HG03196 (cell line): ENCODE measurements around the gene PCK1.

Experiments used
- ATAC-seq: cut with Tn5 transposase; IDR thresholded peaks from one replicate; pipeline ENCODE4 v1.9.1; 2021; ENCODE audit not compliant: unreplicated experiment

PCK1 gene

GRCh38 chr20:57576002-57576401, 15.1 kb downstream of the PCK1 start:
- ATAC-seq, result no peak

- no peak for ATAC-seq
Measured at GRCh38 chr20:57576617-57577550, 16.0 kb downstream of the PCK1 start.

DNA sequence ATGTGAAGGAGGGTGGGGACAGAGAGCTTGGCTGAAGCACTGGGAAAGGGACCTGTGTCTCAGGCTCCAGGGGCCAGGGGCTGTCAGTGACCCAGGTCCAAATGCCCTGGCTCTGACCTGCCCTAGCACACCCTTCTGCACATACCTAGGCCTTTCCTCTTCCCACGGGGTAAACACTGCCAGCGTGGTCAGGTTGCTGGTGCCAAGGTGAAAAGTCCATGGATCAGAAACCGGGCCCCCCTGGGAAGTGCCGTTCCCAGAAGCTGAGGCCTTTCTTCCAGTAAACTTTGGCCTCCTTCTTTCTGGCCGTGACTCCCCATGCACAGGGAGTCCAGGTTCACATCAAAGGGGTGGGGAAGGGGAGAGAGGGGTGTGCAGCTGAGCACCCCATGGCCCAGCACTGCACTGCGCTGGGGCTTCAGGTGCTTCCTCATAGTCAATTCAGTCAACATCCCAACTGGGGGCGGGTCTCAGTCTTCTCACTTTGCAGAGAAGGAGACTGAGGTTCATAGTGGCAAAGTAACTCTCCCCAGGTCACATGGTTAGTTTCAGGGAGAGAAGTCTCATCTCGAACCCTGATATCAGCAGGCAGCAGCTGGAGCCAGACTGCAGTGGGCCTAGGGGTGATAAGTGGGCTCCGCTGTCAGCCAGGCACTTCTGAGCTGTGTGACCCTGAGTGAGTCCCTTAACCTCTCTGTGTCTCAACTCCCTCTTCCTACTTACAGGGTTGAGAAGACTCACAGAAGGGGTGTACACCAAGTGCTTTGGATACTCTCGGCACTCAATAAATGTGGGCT, 17.0 kb downstream of the PCK1 start:
- no peak for ATAC-seq

DNA sequence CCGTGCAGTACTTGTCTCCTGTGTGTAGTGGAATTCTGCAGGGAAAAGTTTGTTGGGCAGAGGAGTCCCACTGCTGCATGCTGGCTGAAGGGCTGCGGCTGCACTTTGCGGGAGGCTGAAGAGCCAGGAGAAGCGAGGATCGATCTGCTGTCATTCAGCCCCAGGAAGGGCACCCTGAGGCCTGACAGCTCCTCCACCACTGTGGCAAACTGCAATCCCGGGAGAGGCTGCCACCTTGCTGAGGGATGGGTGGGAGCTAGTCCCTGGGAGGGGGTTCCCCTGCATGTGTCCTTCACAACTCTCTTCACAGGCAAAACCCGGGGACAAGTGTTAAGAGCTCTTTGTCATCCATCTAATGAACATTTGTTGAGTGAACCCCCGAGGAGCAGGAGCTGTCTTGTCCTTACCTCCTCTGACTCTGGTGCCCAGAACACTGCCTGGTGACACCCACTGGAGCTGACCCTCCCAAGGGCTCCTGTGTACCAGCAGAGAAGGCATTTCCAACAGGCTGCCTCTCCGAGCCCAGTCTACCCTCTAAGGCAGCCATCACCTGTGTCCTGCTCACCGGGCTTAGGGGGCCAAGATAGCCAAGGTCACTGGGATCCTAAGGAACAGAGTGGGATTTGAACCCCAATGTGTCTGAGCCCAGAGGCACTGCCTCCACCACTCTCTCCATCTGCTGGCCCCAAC, 17.7 kb downstream of the PCK1 start:
- no peak for ATAC-seq

- no peak for ATAC-seq
Measured at GRCh38 chr20:57579331-57579897, 18.5 kb downstream of the PCK1 start.

- ATAC-seq, result no peak
Measured at GRCh38 chr20:57579898-57580447, 19.1 kb downstream of the PCK1 start.

DNA sequence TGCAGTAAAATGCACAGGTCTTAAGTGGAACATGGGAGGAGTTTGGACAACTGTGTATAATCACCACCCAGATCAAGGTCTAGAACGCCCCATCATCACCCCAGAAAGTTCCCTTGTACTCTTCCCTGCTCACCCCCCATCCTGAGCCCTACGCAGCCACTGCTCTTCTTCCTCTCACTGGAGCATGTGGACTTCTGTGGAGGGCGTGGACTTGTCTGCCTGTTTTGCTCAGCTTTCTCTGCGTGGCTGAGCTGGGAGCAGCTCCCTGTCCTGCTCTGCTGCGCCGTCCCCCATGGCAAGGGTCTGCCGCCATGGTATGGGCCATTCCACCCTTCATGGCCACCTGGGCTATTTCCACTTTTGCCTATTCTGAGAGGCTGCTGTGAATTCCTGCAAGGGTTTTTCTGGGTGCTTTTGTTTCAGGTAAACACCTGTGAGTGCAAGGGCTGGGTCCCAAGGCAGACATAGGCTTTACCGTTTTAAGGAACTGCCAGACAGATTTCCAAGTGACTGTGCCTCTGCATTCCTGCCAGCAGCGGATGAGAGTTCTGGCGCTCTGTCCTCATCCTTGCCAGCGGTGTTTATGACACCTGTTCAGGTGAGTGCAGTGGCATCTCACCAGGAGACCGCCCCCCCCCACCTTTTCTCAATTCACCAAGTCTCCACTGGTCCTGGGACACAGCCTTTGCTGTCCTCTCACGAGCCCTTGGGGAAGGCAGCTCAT, 19.7 kb downstream of the PCK1 start:
- no peak for ATAC-seq

GRCh38 chr20:57581202-57582028, 20.5 kb downstream of the PCK1 start:
- ATAC-seq, result no peak

DNA sequence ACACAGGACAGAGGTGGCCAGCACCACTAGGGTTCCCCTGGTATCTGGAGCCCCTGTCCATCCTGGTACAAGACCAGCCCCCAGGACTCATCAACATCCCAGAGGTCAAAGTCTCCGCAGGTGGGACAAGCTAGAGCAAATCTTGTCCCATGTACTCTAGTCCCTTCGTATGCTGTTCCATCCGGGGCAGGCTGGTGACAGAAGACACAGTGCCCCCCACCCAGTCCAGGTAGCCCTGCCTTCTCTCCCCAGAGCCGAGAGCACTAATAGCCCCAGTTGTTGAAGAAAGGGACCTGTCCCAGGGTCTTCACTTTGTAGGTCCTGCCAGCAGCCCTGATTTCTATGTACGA, 21.1 kb downstream of the PCK1 start:
- ATAC-seq, result no peak

- no peak for ATAC-seq
Measured at GRCh38 chr20:57582432-57583288, 21.8 kb downstream of the PCK1 start.

DNA sequence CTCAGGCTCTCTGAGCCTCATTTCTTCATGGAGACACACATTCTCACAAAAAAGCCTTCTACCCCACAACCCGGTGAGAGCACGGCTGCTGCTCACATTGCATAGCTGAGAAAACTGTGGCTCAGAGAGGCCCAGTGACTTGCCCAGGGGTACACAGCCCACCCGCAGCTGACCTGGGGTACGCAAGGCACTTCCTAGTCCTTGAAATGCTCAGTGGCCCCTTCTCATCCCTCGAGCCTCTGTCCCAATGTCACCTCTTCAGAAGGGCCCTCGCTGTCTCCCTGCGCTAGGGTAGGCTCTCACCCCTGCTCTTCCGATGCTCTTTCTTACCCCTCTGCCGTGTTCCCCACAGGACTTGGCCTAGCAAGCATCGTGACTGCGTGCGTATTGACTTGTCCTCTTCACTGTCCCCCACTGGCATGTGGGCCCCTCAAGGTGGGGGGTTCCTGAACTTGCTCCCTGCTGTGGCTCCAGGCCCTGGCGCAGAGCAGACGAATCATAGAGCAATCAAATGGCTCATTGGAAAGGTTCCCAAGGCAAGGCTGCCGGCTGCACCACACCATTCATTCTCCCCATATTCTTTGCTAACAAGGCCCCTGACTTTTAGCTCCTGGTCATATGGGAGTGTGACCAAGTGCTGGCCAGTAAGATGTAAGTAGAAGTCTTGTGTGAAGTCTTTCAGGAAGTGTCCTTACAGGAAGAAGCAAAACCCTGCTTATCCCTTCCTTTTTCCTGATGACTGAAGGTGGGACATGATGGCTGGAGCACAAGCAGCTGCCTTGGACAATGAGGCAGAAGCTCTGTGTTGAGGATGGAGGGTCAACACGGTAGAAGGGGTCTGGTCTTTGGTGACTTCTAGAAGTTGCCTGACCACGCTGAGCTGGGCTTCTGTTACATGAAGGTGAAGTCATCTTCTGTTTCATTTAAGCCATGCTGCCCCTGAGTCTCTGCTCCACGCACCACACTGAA, 22.7 kb downstream of the PCK1 start:
- ATAC-seq, result no peak

- ATAC-seq, result no peak
Measured at GRCh38 chr20:57584768-57585461, 24.0 kb downstream of the PCK1 start.

DNA sequence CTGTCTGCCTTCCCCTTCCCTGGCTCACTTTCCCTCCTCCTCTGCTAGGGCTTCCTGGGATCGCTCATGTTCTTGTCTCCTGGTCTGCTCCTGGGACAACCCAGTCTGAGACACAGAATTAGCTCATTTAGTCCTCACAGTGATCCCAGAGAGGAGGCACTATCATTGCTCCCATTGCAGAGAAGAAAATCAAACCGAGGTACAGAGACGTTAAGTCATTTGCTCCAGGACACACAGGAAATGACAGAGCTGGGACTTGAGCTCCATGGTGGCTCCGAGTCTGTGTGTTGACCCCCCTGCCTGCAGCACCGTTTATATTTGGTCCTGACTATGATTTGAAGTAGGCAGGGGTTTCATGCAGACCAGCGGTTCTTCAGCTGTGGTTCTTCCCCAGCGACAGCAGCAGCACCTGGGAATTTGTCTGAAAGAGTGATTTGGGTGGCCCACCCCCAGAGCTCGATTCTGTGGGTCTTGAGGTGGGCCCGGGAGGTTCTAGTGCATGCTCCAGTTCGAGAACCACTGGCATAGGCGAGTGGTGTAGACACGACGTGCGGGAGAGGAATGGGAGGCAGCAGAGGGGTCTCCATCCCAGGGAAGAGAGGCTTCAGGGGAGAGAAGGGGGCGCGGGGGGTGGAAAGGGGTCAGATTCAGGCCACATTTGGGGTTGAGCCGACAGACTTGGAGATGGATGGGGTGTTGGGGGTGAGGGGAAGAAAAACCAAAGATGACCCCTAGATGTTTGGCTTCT, 24.7 kb downstream of the PCK1 start:
- no peak for ATAC-seq

DNA sequence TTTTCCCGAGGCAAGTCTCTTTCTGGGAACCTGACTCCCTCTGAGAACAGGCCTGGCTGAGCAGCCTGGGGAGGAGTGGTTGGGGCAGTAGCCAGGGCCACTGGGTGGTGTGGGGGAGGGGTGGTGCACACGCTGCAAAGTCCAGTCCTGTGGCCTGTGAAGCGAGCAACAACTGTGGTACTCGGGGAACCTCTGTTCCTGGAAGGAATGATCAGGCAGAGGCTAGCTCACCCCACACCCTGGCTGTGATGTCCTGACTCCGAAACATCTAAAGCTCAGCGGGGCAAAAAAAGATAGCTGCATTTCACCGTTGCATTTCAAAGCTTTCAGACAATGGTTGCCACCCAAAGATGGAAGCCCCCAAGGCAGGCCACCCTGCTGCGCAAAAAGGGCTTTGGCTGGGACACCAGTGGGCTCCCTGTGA, 25.5 kb downstream of the PCK1 start:
- ATAC-seq, result no peak

DNA sequence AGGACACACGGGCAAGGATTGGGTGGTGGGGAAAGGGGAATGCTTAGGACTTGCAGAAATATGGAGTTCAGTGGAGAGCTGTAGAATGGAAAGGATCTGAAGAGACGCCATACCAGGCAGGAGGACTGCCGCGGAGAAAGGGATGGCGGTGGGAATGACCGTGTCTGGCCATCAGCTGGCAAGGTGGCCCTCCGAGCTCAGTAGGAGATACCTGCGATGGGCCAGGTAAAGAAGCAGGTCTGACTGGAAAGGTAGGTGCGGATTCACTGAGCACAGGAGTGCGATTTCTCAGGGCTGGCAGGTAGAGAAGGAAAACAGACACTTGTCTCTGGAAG, 26.0 kb downstream of the PCK1 start:
- no peak for ATAC-seq
